ENCODE data around the gene PLXNA2.

The PLXNA2 gene

GRCh38 chr1:208036106-208036808 lies 207.9 kb downstream of the PLXNA2 start:
- H2AFZ ChIP-seq (ENCODE audit: low read depth, low read length) = no peak overlapping the region
- no peaks in the 10 kb centered on the region for H4K20me1 ChIP-seq (ENCODE audit: insufficient read depth, low read length)
- H3K36me3 ChIP-seq (replicated peaks; ENCODE audit: low read depth, low read length) = peaks cover 7% of the 10 kb centered on the region
- no peaks in the 10 kb centered on the region for H3K9me3 ChIP-seq (ENCODE audit: insufficient read depth, low read length)
- TF ChIP-seq CTCF (IDR thresholded peaks at IDR 0.05; ENCODE audit: low read depth, low read length) (peak; percentile 68), EZH2phosphoT487 (IDR thresholded peaks at IDR 0.05; ENCODE audit: low read depth) (no peak)
- H3K79me2 ChIP-seq (ENCODE audit: low read length) = no peaks in the 10 kb centered on the region
- no peak overlapping the region for H3K4me2 ChIP-seq (ENCODE audit: low read length)
- no peak overlapping the region for H3K9ac ChIP-seq (ENCODE audit: low read length)
- H3K27me3 ChIP-seq (ENCODE audit: low read depth, low read length) = no peaks in the 10 kb centered on the region
- H3K27ac ChIP-seq (ENCODE audit: low read length) = no peak overlapping the region
- no peaks in the 10 kb centered on the region for H3K4me1 ChIP-seq (ENCODE audit: low read length)
- H3K4me3 ChIP-seq (ENCODE audit: low read length) = no peak overlapping the region

GRCh38 chr1:208034135-208034534 lies 210.0 kb downstream of the PLXNA2 start:
- H2AFZ ChIP-seq (ENCODE audit: low read depth, low read length) = no peak overlapping the region
- H3K4me2 ChIP-seq (ENCODE audit: low read length) = no peak overlapping the region
- H3K4me1 ChIP-seq (ENCODE audit: low read length) = no peaks in the 10 kb centered on the region
- H3K36me3 ChIP-seq (replicated peaks; ENCODE audit: low read depth, low read length) = peaks cover 7% of the 10 kb centered on the region
- H3K79me2 ChIP-seq (ENCODE audit: low read length) = no peaks in the 10 kb centered on the region
- H4K20me1 ChIP-seq (ENCODE audit: insufficient read depth, low read length) = no peaks in the 10 kb centered on the region
- H3K9me3 ChIP-seq (ENCODE audit: insufficient read depth, low read length) = no peaks in the 10 kb centered on the region
- H3K27ac ChIP-seq (ENCODE audit: low read length) = no peak overlapping the region
- H3K4me3 ChIP-seq (ENCODE audit: low read length) = no peak overlapping the region
- no peaks in the 10 kb centered on the region for H3K27me3 ChIP-seq (ENCODE audit: low read depth, low read length)
- no peak overlapping the region for H3K9ac ChIP-seq (ENCODE audit: low read length)
- TF ChIP-seq EZH2phosphoT487 (IDR thresholded peaks at IDR 0.05; ENCODE audit: low read depth) (no peak), CTCF (IDR thresholded peaks at IDR 0.05; ENCODE audit: low read depth, low read length) (no peak)

- no peak for TF ChIP-seq EZH2phosphoT487 (IDR thresholded peaks at IDR 0.05; ENCODE audit: low read depth)
- H3K4me3 ChIP-seq (ENCODE audit: low read length) = no peak overlapping the region
- no peaks in the 10 kb centered on the region for H3K4me1 ChIP-seq (ENCODE audit: low read length)
- H3K27me3 ChIP-seq (ENCODE audit: low read depth, low read length) = no peaks in the 10 kb centered on the region
- H3K9me3 ChIP-seq (ENCODE audit: insufficient read depth, low read length) = no peaks in the 10 kb centered on the region
- no peak overlapping the region for H3K9ac ChIP-seq (ENCODE audit: low read length)
- no peak overlapping the region for H3K27ac ChIP-seq (ENCODE audit: low read length)
- H3K36me3 ChIP-seq (replicated peaks; ENCODE audit: low read depth, low read length) = peaks cover 7% of the 10 kb centered on the region
- no peaks in the 10 kb centered on the region for H4K20me1 ChIP-seq (ENCODE audit: insufficient read depth, low read length)
- H2AFZ ChIP-seq (ENCODE audit: low read depth, low read length) = no peak overlapping the region
- H3K79me2 ChIP-seq (ENCODE audit: low read length) = no peaks in the 10 kb centered on the region
- H3K4me2 ChIP-seq (ENCODE audit: low read length) = no peak overlapping the region
Measured at GRCh38 chr1:208033236-208033635, 210.9 kb downstream of the PLXNA2 start.

GRCh38 chr1:208031932-208032320 lies 212.3 kb downstream of the PLXNA2 start:
- no peaks in the 10 kb centered on the region for H3K9me3 ChIP-seq (ENCODE audit: insufficient read depth, low read length)
- no peak overlapping the region for H3K4me3 ChIP-seq (ENCODE audit: low read length)
- H3K27ac ChIP-seq (ENCODE audit: low read length) = no peak overlapping the region
- H3K4me1 ChIP-seq (ENCODE audit: low read length) = no peaks in the 10 kb centered on the region
- no peak overlapping the region for H2AFZ ChIP-seq (ENCODE audit: low read depth, low read length)
- no peak overlapping the region for H3K4me2 ChIP-seq (ENCODE audit: low read length)
- TF ChIP-seq EZH2phosphoT487 (IDR thresholded peaks at IDR 0.05; ENCODE audit: low read depth) = no peak
- TF ChIP-seq CTCF (IDR thresholded peaks at IDR 0.05; ENCODE audit: low read depth, low read length) = no peak
- no peaks in the 10 kb centered on the region for H3K27me3 ChIP-seq (ENCODE audit: low read depth, low read length)
- no peaks in the 10 kb centered on the region for H4K20me1 ChIP-seq (ENCODE audit: insufficient read depth, low read length)
- H3K9ac ChIP-seq (ENCODE audit: low read length) = no peak overlapping the region
- H3K79me2 ChIP-seq (ENCODE audit: low read length) = no peaks in the 10 kb centered on the region
- peaks cover 9% of the 10 kb centered on the region for H3K36me3 ChIP-seq (replicated peaks; ENCODE audit: low read depth, low read length)
